PC-3 (cell line): ENCODE data around the gene TRIM71. TPM values are rescaled to one million over a fixed set of nuclear protein-coding genes. Genes with fewer than 3 reads are reported as not detected.
"Not testable (repeated sequence)": the region's sequence is repeated elsewhere in the genome, so short reads cannot be mapped to it uniquely, and the experiment has no call there.

Experiments
- ATAC-seq: fragments of 200-7000 bp; cut with Tn5 transposase; 2 replicates; pipeline ENCODE4 v1.9.1; 2020; ENCODE audit warnings: mild to moderate bottlenecking, moderate library complexity
- BruUV-seq: library from RNA; stranded (reverse); fragments of 400-500 nt; replicated peaks from 2 replicates; lab custom pipeline; 2021; lab: Mats Ljungman, UMichigan
- CTCF ChIA-PET: fragments of 300-600 bp; sonication (Branson Sonifier 250); formaldehyde crosslinking; loops from one replicate; lab custom pipeline; 2022; ENCODE audit warnings: antibody characterized with exemption; lab: Charles Lee
- POLR2A ChIA-PET: fragments of 300-600 bp; sonication (Branson Sonifier 250); formaldehyde crosslinking; loops from one replicate; lab custom pipeline; 2022; ENCODE audit warnings: antibody characterized with exemption; ENCODE audit not compliant: unreplicated experiment; lab: Charles Lee
- DNase-seq: peaks from one replicate; pipeline ENCODE4 v3.0.0-alpha.2; 2015
- H2AFZ ChIP-seq: fragments of 300-600 bp; sonication (generic); 2 replicates; pipeline ENCODE4 v1.6.0; 2016; ENCODE audit warnings: antibody characterized with exemption, low read length
- H3F3A ChIP-seq: fragments of 300-600 bp; sonication (generic); one replicate; pipeline ENCODE4 v1.6.0; 2017; ENCODE audit warnings: antibody characterized with exemption, low read length, control low read depth, mild to moderate bottlenecking; ENCODE audit not compliant: unreplicated experiment
- H3K27ac ChIP-seq: fragments of 300-600 bp; sonication (generic); 2 replicates; pipeline ENCODE4 v1.5.1; 2016; ENCODE audit warnings: mild to moderate bottlenecking, low read length
- H3K27me3 ChIP-seq: fragments of 300-600 bp; sonication (generic); 2 replicates; pipeline ENCODE4 v1.6.1; 2016; ENCODE audit warnings: low read length, mixed read lengths
- H3K36me3 ChIP-seq: fragments of 300-600 bp; sonication (generic); 2 replicates; pipeline ENCODE4 v1.6.1; 2016; ENCODE audit warnings: low read depth, mixed run types, low read length, mixed read lengths
- H3K4me1 ChIP-seq: fragments of 300-600 bp; sonication (generic); 2 replicates; pipeline ENCODE4 v1.5.1; 2016; ENCODE audit warnings: low read length; ENCODE audit not compliant: insufficient read depth
- H3K4me2 ChIP-seq: fragments of 300-600 bp; sonication (generic); 2 replicates; pipeline ENCODE4 v1.6.0; 2016; ENCODE audit warnings: low read length
- H3K4me3 ChIP-seq: fragments of 300-600 bp; sonication (generic); 2 replicates; pipeline ENCODE4 v1.5.1; 2016; ENCODE audit warnings: mild to moderate bottlenecking, low read length, mixed read lengths
- H3K79me2 ChIP-seq: fragments of 300-600 bp; sonication (generic); 2 replicates; pipeline ENCODE4 v1.6.1; 2017; ENCODE audit warnings: low read length, mixed read lengths
- H3K9ac ChIP-seq: fragments of 300-600 bp; sonication (generic); 2 replicates; pipeline ENCODE4 v1.6.0; 2016; ENCODE audit warnings: mild to moderate bottlenecking, low read length
- H3K9me2 ChIP-seq: fragments of 300-600 bp; sonication (generic); replicated peaks from 2 replicates; pipeline ENCODE4 v1.6.1; 2016; ENCODE audit warnings: mixed run types, low read length, mixed read lengths
- H3K9me3 ChIP-seq: fragments of 300-600 bp; sonication (generic); 2 replicates; pipeline ENCODE4 v1.6.1; 2016; ENCODE audit warnings: low read length, mixed read lengths
- H4K20me1 ChIP-seq: fragments of 300-600 bp; sonication (generic); 2 replicates; pipeline ENCODE4 v1.6.1; 2016; ENCODE audit warnings: low read length, mixed read lengths
- EZH2 ChIP-seq: fragments of 300-600 bp; sonication (generic); IDR thresholded peaks from one replicate; pipeline ENCODE4 v1.6.1; 2017; ENCODE audit warnings: antibody characterized with exemption, mild to moderate bottlenecking, low read length; ENCODE audit not compliant: unreplicated experiment
- EZH2phosphoT487 ChIP-seq: fragments of 300-600 bp; sonication (generic); IDR thresholded peaks from 2 replicates; pipeline ENCODE4 v1.6.1; 2018; ENCODE audit warnings: mild to moderate bottlenecking, antibody characterized with exemption, low read length, borderline replicate concordance
- intact Hi-C: fragments of 100-400 bp; cut with micrococcal nuclease; formaldehyde crosslinking; loops from 2 replicates; pipeline ENCODE4 v1.9.0; 2023
- total RNA-seq: library from RNA; depleted of rRNA; stranded (reverse); fragments of >200 nt; gene quantifications from 2 replicates; pipeline ENCODE4 v1.2.3, GENCODE V29; 2014
- TF ChIP-seq, protein P1 (sequence below): fragments of 300-600 bp; sonication (generic); conservative IDR thresholded peaks from 2 replicates; pipeline ENCODE4 v1.5.1; 2017; ENCODE audit warnings: antibody characterized with exemption, low read depth, mild to moderate bottlenecking, low read length

The TRIM71 gene
- total RNA-seq, 1 experiment from 2014 or later, result 0.11 TPM

GRCh38 chr3:32822609-32823498 lies 5.1 kb downstream of the TRIM71 start:
- BruUV-seq, result no TSS peak
- Histone ChIP-seq H3K36me3 (no peaks in the 10 kb centered on the region), H3K4me3 (no peak overlapping the region), H4K20me1 (no peaks in the 10 kb centered on the region), H3K9me3 (no peaks in the 10 kb centered on the region), H2AFZ (no peak overlapping the region), H3K9ac (no peak overlapping the region), H3K9me2 (no peaks in the 10 kb centered on the region), H3K79me2 (no peaks in the 10 kb centered on the region), H3K27me3 (no peaks in the 10 kb centered on the region), H3K4me2 (no peak overlapping the region), H3F3A (no peaks in the 10 kb centered on the region), H3K4me1 (no peaks in the 10 kb centered on the region), H3K27ac (no peak overlapping the region)
- intact Hi-C loops, result no loop called here
- TF ChIP-seq, protein P1, sequence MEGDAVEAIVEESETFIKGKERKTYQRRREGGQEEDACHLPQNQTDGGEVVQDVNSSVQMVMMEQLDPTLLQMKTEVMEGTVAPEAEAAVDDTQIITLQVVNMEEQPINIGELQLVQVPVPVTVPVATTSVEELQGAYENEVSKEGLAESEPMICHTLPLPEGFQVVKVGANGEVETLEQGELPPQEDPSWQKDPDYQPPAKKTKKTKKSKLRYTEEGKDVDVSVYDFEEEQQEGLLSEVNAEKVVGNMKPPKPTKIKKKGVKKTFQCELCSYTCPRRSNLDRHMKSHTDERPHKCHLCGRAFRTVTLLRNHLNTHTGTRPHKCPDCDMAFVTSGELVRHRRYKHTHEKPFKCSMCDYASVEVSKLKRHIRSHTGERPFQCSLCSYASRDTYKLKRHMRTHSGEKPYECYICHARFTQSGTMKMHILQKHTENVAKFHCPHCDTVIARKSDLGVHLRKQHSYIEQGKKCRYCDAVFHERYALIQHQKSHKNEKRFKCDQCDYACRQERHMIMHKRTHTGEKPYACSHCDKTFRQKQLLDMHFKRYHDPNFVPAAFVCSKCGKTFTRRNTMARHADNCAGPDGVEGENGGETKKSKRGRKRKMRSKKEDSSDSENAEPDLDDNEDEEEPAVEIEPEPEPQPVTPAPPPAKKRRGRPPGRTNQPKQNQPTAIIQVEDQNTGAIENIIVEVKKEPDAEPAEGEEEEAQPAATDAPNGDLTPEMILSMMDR, result no peak
- no peak for TF ChIP-seq EZH2
- TF ChIP-seq EZH2phosphoT487, result no peak
- ChIA-PET POLR2A (no interaction called here), CTCF (no interaction called here)
- no peak for ATAC-seq
- no peak for DNase-seq

DNA sequence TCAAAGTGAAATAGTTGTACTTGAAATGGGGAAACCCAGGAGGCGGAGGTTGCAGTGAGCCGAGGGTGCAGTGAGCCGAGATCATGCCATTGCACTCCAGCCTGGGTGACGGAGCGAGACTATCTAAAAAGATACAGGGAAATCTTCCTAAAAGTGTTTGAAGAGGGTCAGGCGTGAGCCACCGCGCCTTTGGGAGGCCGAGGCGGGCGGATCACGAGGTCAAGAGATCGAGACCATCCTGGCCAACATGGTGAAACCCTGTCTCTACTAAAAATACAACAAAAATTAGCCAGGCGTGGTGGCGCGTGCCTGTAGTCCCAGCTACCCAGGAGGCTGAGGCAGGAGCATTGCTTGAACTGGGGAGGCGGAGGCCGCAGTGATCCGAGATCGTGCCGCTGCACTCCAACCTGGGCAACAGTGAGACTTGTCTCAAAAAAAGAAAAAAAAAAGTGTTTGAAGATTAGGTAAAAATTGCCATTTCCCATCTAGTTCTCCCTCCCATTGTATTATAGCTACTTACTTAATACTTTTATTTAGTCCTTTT lies 5.9 kb downstream of the TRIM71 start:
- H3K4me2 ChIP-seq, H3F3A ChIP-seq, DNase-seq, H3K79me2 ChIP-seq, CTCF ChIA-PET, BruUV-seq, H3K36me3 ChIP-seq, H4K20me1 ChIP-seq, H3K9me2 ChIP-seq, ATAC-seq, H3K4me1 ChIP-seq, POLR2A ChIA-PET, H3K4me3 ChIP-seq, H3K9me3 ChIP-seq, intact Hi-C loops, H3K27me3 ChIP-seq, H3K9ac ChIP-seq, H2AFZ ChIP-seq, H3K27ac ChIP-seq: not testable (repeated sequence)

DNA sequence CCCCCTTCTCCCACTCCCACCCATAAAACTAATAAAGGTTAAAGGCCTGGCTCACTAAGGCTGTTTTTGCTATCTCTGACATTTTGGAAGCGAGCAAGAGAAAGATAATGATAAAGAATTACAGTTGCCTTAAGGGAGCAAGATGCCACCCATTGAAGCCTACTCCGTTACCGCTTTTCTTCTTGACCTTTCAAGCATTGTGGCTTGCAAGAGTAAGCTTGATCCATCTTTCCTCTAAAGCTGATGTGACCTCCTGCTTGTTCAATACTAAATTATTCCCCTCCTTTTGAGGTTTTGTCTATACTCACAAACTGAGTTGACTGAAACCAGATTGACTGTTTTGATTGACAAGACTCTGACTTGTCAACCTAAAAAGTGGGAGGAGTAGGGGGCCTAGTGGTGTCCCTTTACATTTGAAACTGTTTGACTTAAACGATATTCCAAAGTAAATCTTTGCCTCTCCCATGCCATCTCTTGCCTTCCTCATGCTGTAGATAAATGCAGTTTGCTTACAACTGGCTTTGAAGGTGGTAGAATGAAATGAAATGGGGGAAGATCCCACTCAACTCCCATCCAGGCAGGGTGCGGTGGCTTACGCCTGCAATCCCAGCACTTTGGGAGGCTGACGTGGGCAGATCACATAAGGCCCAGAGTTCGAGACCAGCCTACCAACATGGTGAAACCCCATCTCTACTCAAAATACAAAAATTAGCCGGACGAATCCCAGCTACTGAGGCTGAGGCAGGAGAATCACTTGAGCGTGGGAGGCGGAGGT lies 8.0 kb downstream of the TRIM71 start:
- CTCF ChIA-PET, result no interaction called here
- POLR2A ChIA-PET, result no interaction called here
- Histone ChIP-seq H3K27me3 (no peaks in the 10 kb centered on the region), H3K27ac (no peak overlapping the region), H3K9ac (no peak overlapping the region), H4K20me1 (no peaks in the 10 kb centered on the region), H3K4me1 (no peaks in the 10 kb centered on the region), H3K79me2 (no peaks in the 10 kb centered on the region), H3F3A (no peaks in the 10 kb centered on the region), H3K36me3 (no peaks in the 10 kb centered on the region), H3K9me2 (no peaks in the 10 kb centered on the region), H3K9me3 (no peaks in the 10 kb centered on the region), H3K4me3 (no peak overlapping the region), H2AFZ (no peak overlapping the region), H3K4me2 (no peak overlapping the region)
- no peak for TF ChIP-seq EZH2phosphoT487
- TF ChIP-seq, protein P1, result no peak
- no peak for TF ChIP-seq EZH2
- BruUV-seq, result no TSS peak
- intact Hi-C loops, result no loop called here
- DNase-seq (no peak), ATAC-seq (no peak)
